ENCODE measurements around the gene MCTP1.

MCTP1 gene

GRCh38 chr5:94784536-94785505 lies 500.1 kb downstream of the MCTP1 start:
- H3K27me3 ChIP-seq (ENCODE audit: insufficient read depth, poor library complexity, severe bottlenecking) = no peaks in the 10 kb centered on the region
- no peak overlapping the region for H3K27ac ChIP-seq (replicated peaks)
- TF ChIP-seq POLR2AphosphoS5 (IDR thresholded peaks at IDR 0.05; ENCODE audit: low read depth) (no peak), CTCF (IDR thresholded peaks at IDR 0.05; ENCODE audit: insufficient read depth, low read length) (no peak), GABPA (IDR thresholded peaks at IDR 0.05; ENCODE audit: low read depth) (no peak), SPI1 (IDR thresholded peaks at IDR 0.05; ENCODE audit: borderline replicate concordance, low read depth) (no peak), REST (IDR thresholded peaks at IDR 0.05; ENCODE audit: insufficient replicate concordance, low read depth) (no peak)
- H3K4me3 ChIP-seq (replicated peaks; ENCODE audit: insufficient read depth, low read length) = no peak overlapping the region
- no peak for DNase-seq (ENCODE audit: low read depth in 1 of 2, low spot score in 1 of 2)

DNA sequence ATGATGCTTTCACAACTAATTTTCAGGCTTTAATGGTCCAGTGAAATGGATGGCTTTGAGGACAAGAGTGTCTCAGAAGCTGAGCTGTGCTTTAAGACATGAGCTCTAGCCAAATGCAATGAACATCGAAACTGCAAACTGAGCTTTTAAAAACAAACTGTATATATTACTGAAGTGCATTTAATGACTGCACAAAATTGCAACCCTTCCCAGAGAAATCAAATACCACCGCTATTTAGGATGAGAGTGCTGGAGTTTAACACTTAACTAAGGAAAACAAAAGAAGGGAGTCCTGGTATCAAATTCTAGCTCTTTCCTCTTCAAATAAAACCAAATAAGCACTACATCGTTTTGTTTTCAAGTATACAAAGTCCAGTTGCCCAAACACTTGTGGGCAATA lies 502.5 kb downstream of the MCTP1 start:
- DNase-seq (ENCODE audit: low read depth in 1 of 2, low spot score in 1 of 2) = no peak
- H3K27ac ChIP-seq (replicated peaks) = no peak overlapping the region
- TF ChIP-seq POLR2AphosphoS5 (IDR thresholded peaks at IDR 0.05; ENCODE audit: low read depth) = no peak
- no peak for TF ChIP-seq GABPA (IDR thresholded peaks at IDR 0.05; ENCODE audit: low read depth)

GRCh38 chr5:94779684-94780083 lies 505.2 kb downstream of the MCTP1 start:
- no peak overlapping the region for H3K4me3 ChIP-seq (replicated peaks; ENCODE audit: insufficient read depth, low read length)
- H3K27ac ChIP-seq (replicated peaks) = no peak overlapping the region
- H3K27me3 ChIP-seq (ENCODE audit: insufficient read depth, poor library complexity, severe bottlenecking) = no peaks in the 10 kb centered on the region
- DNase-seq (ENCODE audit: low read depth in 1 of 2, low spot score in 1 of 2) = no peak
- TF ChIP-seq REST (IDR thresholded peaks at IDR 0.05; ENCODE audit: insufficient replicate concordance, low read depth) (no peak), CTCF (IDR thresholded peaks at IDR 0.05; ENCODE audit: insufficient read depth, low read length) (no peak), POLR2AphosphoS5 (IDR thresholded peaks at IDR 0.05; ENCODE audit: low read depth) (no peak), GABPA (IDR thresholded peaks at IDR 0.05; ENCODE audit: low read depth) (no peak)

More for the DNA sequence above, 502.5 kb downstream of the MCTP1 start:
- no peak overlapping the region for H3K4me3 ChIP-seq (replicated peaks; ENCODE audit: insufficient read depth, low read length)
- no peaks in the 10 kb centered on the region for H3K27me3 ChIP-seq (ENCODE audit: insufficient read depth, poor library complexity, severe bottlenecking)

GRCh38 chr5:94778732-94779131 lies 506.2 kb downstream of the MCTP1 start:
- no peak for TF ChIP-seq POLR2AphosphoS5 (IDR thresholded peaks at IDR 0.05; ENCODE audit: low read depth)
- TF ChIP-seq CTCF (IDR thresholded peaks at IDR 0.05; ENCODE audit: insufficient read depth, low read length) = no peak
- no peak for TF ChIP-seq GABPA (IDR thresholded peaks at IDR 0.05; ENCODE audit: low read depth)
- no peak for TF ChIP-seq SPI1 (IDR thresholded peaks at IDR 0.05; ENCODE audit: borderline replicate concordance, low read depth)
- TF ChIP-seq REST (IDR thresholded peaks at IDR 0.05; ENCODE audit: insufficient replicate concordance, low read depth) = no peak
- Histone ChIP-seq H3K27ac (replicated peaks) (no peak overlapping the region), H3K27me3 (ENCODE audit: insufficient read depth, poor library complexity, severe bottlenecking) (no peaks in the 10 kb centered on the region), H3K4me3 (replicated peaks; ENCODE audit: insufficient read depth, low read length) (no peak overlapping the region)
- DNase-seq (ENCODE audit: low read depth in 1 of 2, low spot score in 1 of 2) = no peak
